Measurements from ENCODE around the gene SCCPDH. TPM values are rescaled to one million over a fixed set of nuclear protein-coding genes. Genes with fewer than 3 reads are reported as not detected.

SCCPDH gene
- total and polyA plus RNA-seq, 9 of the 15 experiments (the other 6 are each of a cell fraction or from before 2014, with no cell fraction given), result 7.0 to 61.9 (median 38.3) TPM

DNA sequence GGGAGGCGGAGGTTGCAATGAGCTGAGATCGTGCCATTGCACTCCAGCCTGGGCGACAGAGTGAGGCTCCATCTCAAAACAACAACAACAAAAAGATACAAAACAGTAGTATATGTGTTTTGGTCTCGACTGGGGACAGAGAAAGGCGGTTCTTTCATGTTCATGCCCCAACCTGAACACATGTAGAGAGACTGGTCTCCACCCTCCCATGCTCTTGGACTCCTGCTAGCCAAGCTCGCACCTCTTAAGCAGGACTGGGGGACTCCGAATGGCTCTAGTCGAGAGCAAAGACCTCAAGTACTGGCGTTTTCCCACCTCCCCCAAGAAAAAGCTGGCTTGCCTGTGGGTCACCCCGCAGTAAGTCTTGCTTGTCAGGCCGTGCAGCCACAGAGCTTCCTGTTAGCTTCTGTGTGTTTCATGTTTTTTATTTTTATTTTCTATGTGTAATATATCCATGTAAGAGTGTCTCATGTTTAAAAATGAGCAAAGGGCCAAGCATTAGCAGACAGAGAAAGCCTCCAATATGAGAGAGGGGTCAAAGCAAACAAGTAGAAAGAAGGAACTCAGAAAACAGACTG lies 91.6 kb downstream of the SCCPDH start:
- H3K4me2 ChIP-seq (ENCODE audit: insufficient read depth, low read length), result no peak overlapping the region
- no peaks in the 10 kb centered on the region for H3K4me1 ChIP-seq (replicated peaks in 1 of 2; ENCODE audit: control insufficient read depth in 2 of 2, insufficient read depth in 2 of 2, low read length in 2 of 2)
- FAIRE-seq (no peak), DNase-seq (ENCODE audit: extremely low read depth in 1 of 4, low spot score in 3 of 4) (no peak), ATAC-seq (peak; percentile 28; the same call in 1 of the 3 replicates)
- H3K9me1 ChIP-seq (ENCODE audit: control insufficient read depth, insufficient read depth, low read length), result no peaks in the 10 kb centered on the region
- no peak overlapping the region for H3K9ac ChIP-seq (ENCODE audit: insufficient read depth in 1 of 2, low read depth in 2 of 2, low read length in 2 of 2)
- H4K20me1 ChIP-seq (replicated peaks; ENCODE audit: control insufficient read depth, insufficient read depth, low read length), result no peaks in the 10 kb centered on the region
- 6% methylated on average over 11 of the region's 11 CpGs for WGBS (ENCODE audit: insufficient coverage, low coverage, missing lambda C conversion rate)
- no peak overlapping the region for H3K27ac ChIP-seq (ENCODE audit: extremely low read depth, low read depth, low read length)
- CTCF ChIA-PET (ENCODE audit: low intra/inter-chr PET ratio), result no interaction called here
- POLR2A ChIA-PET, result interaction anchor here (0.6 kb wide), 1 partner anchor 17 kb away, joined by 3 read pairs; no protein-coding TSS in a partner anchor
- no peaks in the 10 kb centered on the region for H3K36me3 ChIP-seq (ENCODE audit: control insufficient read depth, insufficient read depth, low read length)
- in situ Hi-C loops (cut with MboI), result no loop called here
- H2AFZ ChIP-seq (ENCODE audit: low read depth, low read length), result no peak overlapping the region
- H3K4me3 ChIP-seq, result no peak overlapping the region
- intact Hi-C loops (cut with micrococcal nuclease), result no loop called here
- 0 out of 2 replicates have a peak, but pooled peaks cover 1% of the 10 kb centered on the region for H3K9me3 ChIP-seq (replicated peaks; ENCODE audit: control insufficient read depth, insufficient read depth, low read depth, low read length)
- BruUV-seq (replicated peaks), result no TSS peak
- no peaks in the 10 kb centered on the region for H3K79me2 ChIP-seq (ENCODE audit: control insufficient read depth, insufficient read depth, low read length)
- H3K27me3 ChIP-seq (ENCODE audit: control insufficient read depth in 2 of 2, insufficient read depth in 2 of 2, low read length in 2 of 2), result peaks cover 41 to 47% of the 10 kb centered on the region in 2 experiments
- TF ChIP-seq, protein P1, sequence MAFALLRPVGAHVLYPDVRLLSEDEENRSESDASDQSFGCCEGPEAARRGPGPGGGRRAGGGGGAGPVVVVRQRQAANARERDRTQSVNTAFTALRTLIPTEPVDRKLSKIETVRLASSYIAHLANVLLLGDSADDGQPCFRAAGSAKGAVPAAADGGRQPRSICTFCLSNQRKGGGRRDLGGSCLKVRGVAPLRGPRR (CRISPR knock-in tag; IDR thresholded peaks at IDR 0.05), result no peak
- TF ChIP-seq, protein P2, sequence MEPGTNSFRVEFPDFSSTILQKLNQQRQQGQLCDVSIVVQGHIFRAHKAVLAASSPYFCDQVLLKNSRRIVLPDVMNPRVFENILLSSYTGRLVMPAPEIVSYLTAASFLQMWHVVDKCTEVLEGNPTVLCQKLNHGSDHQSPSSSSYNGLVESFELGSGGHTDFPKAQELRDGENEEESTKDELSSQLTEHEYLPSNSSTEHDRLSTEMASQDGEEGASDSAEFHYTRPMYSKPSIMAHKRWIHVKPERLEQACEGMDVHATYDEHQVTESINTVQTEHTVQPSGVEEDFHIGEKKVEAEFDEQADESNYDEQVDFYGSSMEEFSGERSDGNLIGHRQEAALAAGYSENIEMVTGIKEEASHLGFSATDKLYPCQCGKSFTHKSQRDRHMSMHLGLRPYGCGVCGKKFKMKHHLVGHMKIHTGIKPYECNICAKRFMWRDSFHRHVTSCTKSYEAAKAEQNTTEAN (CRISPR knock-in tag; IDR thresholded peaks at IDR 0.05), result no peak
- TF ChIP-seq, protein P3, sequence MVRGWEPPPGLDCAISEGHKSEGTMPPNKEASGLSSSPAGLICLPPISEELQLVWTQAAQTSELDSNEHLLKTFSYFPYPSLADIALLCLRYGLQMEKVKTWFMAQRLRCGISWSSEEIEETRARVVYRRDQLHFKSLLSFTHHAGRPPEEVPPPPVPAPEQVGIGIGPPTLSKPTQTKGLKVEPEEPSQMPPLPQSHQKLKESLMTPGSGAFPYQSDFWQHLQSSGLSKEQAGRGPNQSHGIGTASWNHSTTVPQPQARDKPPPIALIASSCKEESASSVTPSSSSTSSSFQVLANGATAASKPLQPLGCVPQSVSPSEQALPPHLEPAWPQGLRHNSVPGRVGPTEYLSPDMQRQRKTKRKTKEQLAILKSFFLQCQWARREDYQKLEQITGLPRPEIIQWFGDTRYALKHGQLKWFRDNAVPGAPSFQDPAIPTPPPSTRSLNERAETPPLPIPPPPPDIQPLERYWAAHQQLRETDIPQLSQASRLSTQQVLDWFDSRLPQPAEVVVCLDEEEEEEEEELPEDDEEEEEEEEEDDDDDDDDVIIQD (CRISPR knock-in tag; IDR thresholded peaks at IDR 0.05), result no peak
- TF ChIP-seq ZKSCAN1 (IDR thresholded peaks at IDR 0.05; ENCODE audit: low read depth, low read length) (no peak), HIVEP1 (CRISPR knock-in tag; IDR thresholded peaks at IDR 0.05) (no peak), ATF6 (CRISPR knock-in tag; IDR thresholded peaks at IDR 0.05) (no peak), ZNF586 (CRISPR knock-in tag; conservative IDR thresholded peaks at IDR 0.05) (no peak), ZBTB7A (IDR thresholded peaks at IDR 0.05; ENCODE audit: borderline replicate concordance, control insufficient read depth, low read depth, low read length) (no peak), PATZ1 (CRISPR knock-in tag; IDR thresholded peaks at IDR 0.05; ENCODE audit: borderline replicate concordance) (no peak), NCOA6 (IDR thresholded peaks at IDR 0.05) (no peak), TRIM24 (IDR thresholded peaks at IDR 0.05) (no peak), CBFA2T3 (IDR thresholded peaks at IDR 0.05) (no peak)
- TF ChIP-seq, protein P4, sequence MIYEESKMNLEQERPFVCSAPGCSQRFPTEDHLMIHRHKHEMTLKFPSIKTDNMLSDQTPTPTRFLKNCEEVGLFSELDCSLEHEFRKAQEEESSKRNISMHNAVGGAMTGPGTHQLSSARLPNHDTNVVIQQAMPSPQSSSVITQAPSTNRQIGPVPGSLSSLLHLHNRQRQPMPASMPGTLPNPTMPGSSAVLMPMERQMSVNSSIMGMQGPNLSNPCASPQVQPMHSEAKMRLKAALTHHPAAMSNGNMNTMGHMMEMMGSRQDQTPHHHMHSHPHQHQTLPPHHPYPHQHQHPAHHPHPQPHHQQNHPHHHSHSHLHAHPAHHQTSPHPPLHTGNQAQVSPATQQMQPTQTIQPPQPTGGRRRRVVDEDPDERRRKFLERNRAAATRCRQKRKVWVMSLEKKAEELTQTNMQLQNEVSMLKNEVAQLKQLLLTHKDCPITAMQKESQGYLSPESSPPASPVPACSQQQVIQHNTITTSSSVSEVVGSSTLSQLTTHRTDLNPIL (CRISPR knock-in tag; IDR thresholded peaks at IDR 0.05), result no peak
